Activated CD4-positive, alpha-beta T cell treated with anti-CD3 and anti-CD28 coated beads for 24 hours (primary cell): ENCODE results near the gene PDLIM4.
A peak's percentile ranks its signal among the peaks of the same experiment; 100 is the strongest.

Experiments used
- DNase-seq, 2 donors: peaks; one replicate each; pipeline ENCODE4 v3.0.0-alpha.2; 2020; ENCODE audit warnings: low read depth in 2 of 2

PDLIM4 gene

GRCh38 chr5:132267166-132267739 lies 9.8 kb downstream of the PDLIM4 start:
- no peak for DNase-seq

GRCh38 chr5:132267931-132268768 lies 10.7 kb downstream of the PDLIM4 start:
- no peak for DNase-seq

GRCh38 chr5:132268769-132269551 lies 11.5 kb downstream of the PDLIM4 start:
- DNase-seq: no peak

DNA sequence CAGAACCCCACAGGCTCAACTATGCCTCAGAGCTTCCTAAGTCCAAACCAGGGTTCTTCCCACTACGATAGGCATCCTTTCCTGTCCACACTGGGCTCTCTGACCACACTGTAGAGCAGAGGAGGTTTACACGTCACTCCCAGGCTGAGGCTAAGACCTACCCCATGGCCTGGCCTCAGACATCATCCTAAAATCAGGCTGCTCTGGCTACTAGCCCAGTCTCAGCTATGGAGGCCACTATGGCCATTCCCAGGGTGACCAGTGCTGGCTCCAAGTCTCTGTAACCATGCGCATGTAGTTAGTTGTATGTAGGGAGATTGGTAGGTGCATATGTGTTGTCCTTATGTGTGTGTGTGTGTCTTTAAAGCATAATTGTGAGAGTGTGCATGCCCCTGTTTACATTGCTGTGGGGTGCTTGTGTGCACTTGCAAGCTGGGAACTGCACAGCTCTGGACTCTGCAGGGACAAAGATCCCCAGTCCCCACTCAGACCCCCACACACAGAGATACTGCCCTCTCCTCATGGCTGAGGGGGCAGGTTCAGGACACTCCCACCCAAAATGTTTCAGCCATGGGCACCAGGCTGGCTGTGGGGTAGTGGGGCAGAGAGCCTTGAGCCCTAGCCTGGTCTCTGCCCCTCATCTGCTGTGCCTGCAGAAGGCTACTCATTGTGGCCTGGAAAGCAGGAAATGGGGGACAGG lies 12.3 kb downstream of the PDLIM4 start:
- no peak for DNase-seq

- DNase-seq: no peak
Measured at GRCh38 chr5:132270335-132270665, 12.8 kb downstream of the PDLIM4 start.

- DNase-seq: no peak
Measured at GRCh38 chr5:132270706-132271105, 13.2 kb downstream of the PDLIM4 start.

DNA sequence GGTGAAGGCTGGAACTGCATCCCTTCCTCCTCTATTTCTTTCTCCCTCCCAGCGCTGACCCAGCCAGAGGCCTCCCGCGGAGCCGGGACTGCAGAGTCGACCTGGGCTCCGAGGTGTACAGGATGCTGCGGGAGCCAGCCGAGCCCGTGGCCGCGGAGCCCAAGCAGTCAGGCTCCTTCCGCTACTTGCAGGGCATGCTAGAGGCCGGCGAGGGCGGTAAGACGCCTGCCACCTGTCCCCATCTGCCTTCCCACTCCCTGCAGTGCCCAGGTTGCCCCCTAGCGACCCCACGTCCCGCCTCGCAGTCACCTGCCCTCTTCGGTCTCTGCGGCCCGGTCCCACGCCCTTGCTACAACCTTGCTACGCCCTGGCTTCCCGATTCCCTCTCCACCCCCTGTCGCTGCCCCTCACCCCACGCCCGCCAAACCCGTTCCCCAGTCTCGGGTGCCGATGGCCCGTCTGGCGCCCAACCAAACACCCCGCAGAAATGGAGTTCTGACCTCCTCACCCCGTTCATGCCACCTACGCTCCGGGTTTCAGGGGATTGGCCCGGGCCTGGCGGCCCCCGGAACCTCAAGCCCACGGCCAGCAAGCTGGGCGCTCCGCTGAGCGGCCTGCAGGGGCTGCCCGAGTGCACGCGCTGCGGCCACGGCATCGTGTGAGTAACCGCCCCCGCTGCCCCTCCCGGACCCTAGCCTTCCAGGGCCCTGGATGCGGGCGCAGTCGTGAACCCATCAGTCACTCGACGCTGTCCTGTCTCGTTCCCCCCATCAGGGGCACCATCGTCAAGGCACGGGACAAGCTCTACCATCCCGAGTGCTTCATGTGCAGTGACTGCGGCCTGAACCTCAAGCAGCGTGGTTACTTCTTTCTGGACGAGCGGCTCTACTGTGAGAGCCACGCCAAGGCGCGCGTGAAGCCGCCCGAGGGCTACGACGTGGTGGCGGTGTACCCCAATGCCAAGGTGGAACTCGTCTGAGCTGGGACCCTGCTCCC lies 14.1 kb downstream of the PDLIM4 start:
- DNase-seq: no peak

- peak; percentile 58 to 66 for DNase-seq
Measured at GRCh38 chr5:132272311-132273210, 15.1 kb downstream of the PDLIM4 start.

DNA sequence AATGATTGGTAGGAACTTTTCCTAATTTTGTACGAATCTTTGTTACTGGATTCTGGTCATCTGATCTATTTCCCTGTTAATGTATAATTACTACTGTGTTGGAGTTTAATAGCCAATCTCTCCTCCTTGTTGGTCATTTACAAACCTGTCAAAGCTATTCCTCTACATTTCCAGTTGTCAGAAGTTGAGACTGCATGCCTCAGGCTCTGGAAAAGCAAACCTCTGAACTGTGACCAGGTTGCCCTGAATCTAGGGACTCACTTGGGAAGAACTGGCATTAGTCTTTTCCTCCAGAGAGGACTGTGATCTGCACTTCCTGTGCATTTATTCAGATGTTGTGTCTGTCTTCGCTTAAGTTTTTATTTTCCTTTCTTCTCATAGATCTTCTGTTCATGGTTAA lies 16.1 kb downstream of the PDLIM4 start:
- no peak for DNase-seq

GRCh38 chr5:132274050-132274792 lies 16.7 kb downstream of the PDLIM4 start:
- no peak for DNase-seq

GRCh38 chr5:132275367-132276220 lies 18.1 kb downstream of the PDLIM4 start:
- DNase-seq: no peak

- no peak for DNase-seq
Measured at GRCh38 chr5:132277256-132277655, 19.8 kb downstream of the PDLIM4 start.

- DNase-seq: no peak
Measured at GRCh38 chr5:132277971-132278853, 20.7 kb downstream of the PDLIM4 start.

- DNase-seq: no peak
Measured at GRCh38 chr5:132279801-132280200, 22.3 kb downstream of the PDLIM4 start.

DNA sequence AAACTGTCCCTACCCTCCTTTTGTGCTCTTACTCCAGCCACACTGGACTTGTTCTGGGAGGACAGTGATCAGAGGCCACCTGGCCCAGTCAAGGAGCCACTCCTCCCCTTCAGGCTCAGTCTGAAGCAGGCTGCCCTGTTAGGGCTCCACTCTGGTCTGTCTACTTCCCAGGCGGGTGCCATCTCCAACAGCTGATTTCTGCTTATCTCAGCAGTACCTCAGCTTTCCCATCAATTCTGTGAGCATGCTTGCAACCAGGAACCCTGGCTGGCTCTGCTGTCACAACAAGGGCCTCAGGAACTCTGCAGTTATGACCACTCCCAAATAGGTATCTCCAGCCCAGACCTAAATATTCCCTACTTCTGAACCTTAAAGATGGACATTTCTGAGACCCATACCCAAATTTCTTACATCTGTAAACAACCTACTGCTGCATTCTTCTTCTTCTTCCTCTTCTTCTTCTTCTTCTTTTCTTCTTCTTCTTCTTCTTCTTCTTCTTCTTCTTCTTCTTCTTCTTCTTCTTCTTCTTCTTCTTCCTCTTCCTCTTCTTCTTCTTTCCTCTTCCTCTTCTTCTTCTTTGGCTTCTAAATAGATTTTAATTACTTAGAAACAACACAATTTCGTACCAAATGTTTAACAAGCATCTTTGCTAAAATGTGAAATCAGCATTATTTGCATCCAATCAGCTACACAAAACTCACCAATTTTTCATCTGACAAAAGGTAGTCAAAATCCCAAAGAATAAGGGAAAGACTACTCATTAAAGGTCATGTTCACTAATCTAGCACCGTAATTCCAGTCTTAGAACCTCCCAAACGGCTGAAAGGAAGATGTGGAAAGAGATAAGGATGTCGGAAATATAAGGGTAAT lies 23.1 kb downstream of the PDLIM4 start:
- no peak for DNase-seq
